Central memory CD8-positive, alpha-beta T cell (primary cell): ENCODE measurements around the gene CTBP2.

Experiments used
- ATAC-seq: fragments of 150-1000 bp; cut with Tn5 transposase; replicated peaks from 2 replicates; pipeline ENCODE4 v1.10.0; 2022; ENCODE audit warnings: mild to moderate bottlenecking, moderate FRiP score, moderate number of reproducible peaks; ENCODE audit not compliant: poor library complexity, severe bottlenecking; ENCODE audit errors: extremely low read depth
- DNase-seq, 2 donors: peaks; one replicate each; pipeline ENCODE4 v3.0.0; 2021; ENCODE audit warnings: low spot score in 2 of 2
- H3K27ac Mint-ChIP-seq: one replicate; pipeline ENCODE4 v1.8.0; 2022; ENCODE audit warnings: low read depth, mild to moderate bottlenecking, moderate library complexity, mixed read lengths
- H3K27me3 Mint-ChIP-seq: one replicate; pipeline ENCODE4 v1.8.0; 2022; ENCODE audit warnings: mixed read lengths
- H3K36me3 Mint-ChIP-seq: one replicate; pipeline ENCODE4 v1.8.0; 2022; ENCODE audit warnings: mild to moderate bottlenecking, moderate library complexity, mixed read lengths; ENCODE audit not compliant: insufficient read depth
- H3K4me1 Mint-ChIP-seq: one replicate; pipeline ENCODE4 v1.8.0; 2022; ENCODE audit warnings: mixed read lengths
- H3K4me3 Mint-ChIP-seq: one replicate; pipeline ENCODE4 v1.8.0; 2022; ENCODE audit warnings: mild to moderate bottlenecking, moderate library complexity, mixed read lengths
- H3K9me3 Mint-ChIP-seq: one replicate; pipeline ENCODE4 v1.8.0; 2022; ENCODE audit warnings: mixed read lengths

The CTBP2 gene

GRCh38 chr10:125043841-125044658 lies 116.3 kb downstream of the CTBP2 start:
- Mint-ChIP-seq H3K27me3 (peaks cover 5% of the 10 kb centered on the region), H3K36me3 (no peaks in the 10 kb centered on the region), H3K27ac (no peak overlapping the region), H3K4me3 (no peak overlapping the region), H3K9me3 (no peaks in the 10 kb centered on the region), H3K4me1 (peaks cover 2% of the 10 kb centered on the region)
- ATAC-seq = no peak
- no peak for DNase-seq

- Mint-ChIP-seq H3K27me3 (peaks cover 15% of the 10 kb centered on the region), H3K4me3 (no peak overlapping the region), H3K9me3 (no peaks in the 10 kb centered on the region), H3K36me3 (no peaks in the 10 kb centered on the region), H3K27ac (no peak overlapping the region), H3K4me1 (no peaks in the 10 kb centered on the region)
- ATAC-seq (no peak), DNase-seq (no peak)
These were observed 118.4 kb downstream of the CTBP2 start for GRCh38 chr10:125041856-125042506.

- H3K4me1 Mint-ChIP-seq = no peaks in the 10 kb centered on the region
- ATAC-seq (no peak), DNase-seq (no peak)
- no peak overlapping the region for H3K27ac Mint-ChIP-seq
- H3K9me3 Mint-ChIP-seq = no peaks in the 10 kb centered on the region
- H3K27me3 Mint-ChIP-seq = peaks cover 30% of the 10 kb centered on the region
- H3K4me3 Mint-ChIP-seq = no peak overlapping the region
- H3K36me3 Mint-ChIP-seq = no peaks in the 10 kb centered on the region
These were observed 121.0 kb downstream of the CTBP2 start for GRCh38 chr10:125039354-125039769.

GRCh38 chr10:125038637-125039036 lies 121.7 kb downstream of the CTBP2 start:
- H3K36me3 Mint-ChIP-seq = no peaks in the 10 kb centered on the region
- no peak for ATAC-seq
- no peak overlapping the region for H3K4me3 Mint-ChIP-seq
- H3K27me3 Mint-ChIP-seq = peaks cover 30% of the 10 kb centered on the region
- H3K9me3 Mint-ChIP-seq = no peaks in the 10 kb centered on the region
- DNase-seq = no peak
- H3K27ac Mint-ChIP-seq = no peak overlapping the region
- no peaks in the 10 kb centered on the region for H3K4me1 Mint-ChIP-seq

GRCh38 chr10:125037145-125037877 lies 123.1 kb downstream of the CTBP2 start:
- DNase-seq = no peak
- Mint-ChIP-seq H3K27ac (no peak overlapping the region), H3K27me3 (peaks cover 40% of the 10 kb centered on the region), H3K9me3 (no peaks in the 10 kb centered on the region), H3K36me3 (no peaks in the 10 kb centered on the region), H3K4me3 (no peak overlapping the region), H3K4me1 (no peaks in the 10 kb centered on the region)
- ATAC-seq = no peak

- H3K4me3 Mint-ChIP-seq = no peak overlapping the region
- ATAC-seq = no peak
- H3K9me3 Mint-ChIP-seq = no peaks in the 10 kb centered on the region
- DNase-seq = no peak
- peaks cover 46% of the 10 kb centered on the region for H3K27me3 Mint-ChIP-seq
- no peaks in the 10 kb centered on the region for H3K36me3 Mint-ChIP-seq
- H3K4me1 Mint-ChIP-seq = no peaks in the 10 kb centered on the region
- H3K27ac Mint-ChIP-seq = no peak overlapping the region
These were observed 124.6 kb downstream of the CTBP2 start for GRCh38 chr10:125035588-125036295.

GRCh38 chr10:125035136-125035535 lies 125.2 kb downstream of the CTBP2 start:
- no peaks in the 10 kb centered on the region for H3K4me1 Mint-ChIP-seq
- ATAC-seq (no peak), DNase-seq (no peak)
- H3K27me3 Mint-ChIP-seq = peaks cover 46% of the 10 kb centered on the region
- H3K4me3 Mint-ChIP-seq = no peak overlapping the region
- H3K36me3 Mint-ChIP-seq = no peaks in the 10 kb centered on the region
- no peaks in the 10 kb centered on the region for H3K9me3 Mint-ChIP-seq
- no peak overlapping the region for H3K27ac Mint-ChIP-seq

GRCh38 chr10:125034675-125035074 lies 125.7 kb downstream of the CTBP2 start:
- ATAC-seq = no peak

GRCh38 chr10:125033146-125033924 lies 127.0 kb downstream of the CTBP2 start:
- Mint-ChIP-seq H3K27ac (no peak overlapping the region), H3K4me3 (no peak overlapping the region), H3K4me1 (no peaks in the 10 kb centered on the region), H3K36me3 (no peaks in the 10 kb centered on the region), H3K27me3 (peaks cover 49% of the 10 kb centered on the region), H3K9me3 (no peaks in the 10 kb centered on the region)
- DNase-seq = no peak
- no peak for ATAC-seq

More at GRCh38 chr10:125034675-125035074, 125.7 kb downstream of the CTBP2 start:
- no peak for DNase-seq
- no peak overlapping the region for H3K27ac Mint-ChIP-seq
- H3K4me1 Mint-ChIP-seq = no peaks in the 10 kb centered on the region
- H3K4me3 Mint-ChIP-seq = no peak overlapping the region
- H3K36me3 Mint-ChIP-seq = no peaks in the 10 kb centered on the region
- peaks cover 46% of the 10 kb centered on the region for H3K27me3 Mint-ChIP-seq
- no peaks in the 10 kb centered on the region for H3K9me3 Mint-ChIP-seq

- Mint-ChIP-seq H3K4me1 (no peaks in the 10 kb centered on the region), H3K27ac (no peak overlapping the region), H3K9me3 (no peaks in the 10 kb centered on the region), H3K36me3 (peaks cover 1% of the 10 kb centered on the region), H3K4me3 (no peak overlapping the region), H3K27me3 (peaks cover 48% of the 10 kb centered on the region)
- no peak for ATAC-seq
- no peak for DNase-seq
These were observed 127.8 kb downstream of the CTBP2 start for GRCh38 chr10:125032474-125033020.

- H3K4me1 Mint-ChIP-seq = no peaks in the 10 kb centered on the region
- H3K4me3 Mint-ChIP-seq = no peak overlapping the region
- ATAC-seq (no peak), DNase-seq (no peak)
- H3K27ac Mint-ChIP-seq = no peak overlapping the region
- peaks cover 29% of the 10 kb centered on the region for H3K27me3 Mint-ChIP-seq
- no peaks in the 10 kb centered on the region for H3K9me3 Mint-ChIP-seq
- H3K36me3 Mint-ChIP-seq = peaks cover 1% of the 10 kb centered on the region
These were observed 129.7 kb downstream of the CTBP2 start for GRCh38 chr10:125030567-125031197.
